DOHH2 (cell line): ENCODE data around the gene GAS2L3.

ENCODE experiments used
- EZH2phosphoT487 ChIP-seq: fragments of 200-600 bp; sonication (generic); IDR thresholded peaks from 2 replicates; pipeline ENCODE4 v1.6.1; 2017; ENCODE audit warnings: borderline replicate concordance, mild to moderate bottlenecking, antibody characterized with exemption, low read length, moderate library complexity, mixed read lengths
- TF ChIP-seq, protein P1 (sequence below): fragments of 200-600 bp; sonication (generic); IDR thresholded peaks from one replicate; pipeline ENCODE4 v1.5.1; 2014; ENCODE audit warnings: antibody characterized with exemption, mild to moderate bottlenecking, low read depth, low read length; ENCODE audit not compliant: poor library complexity, severe bottlenecking

DNA sequence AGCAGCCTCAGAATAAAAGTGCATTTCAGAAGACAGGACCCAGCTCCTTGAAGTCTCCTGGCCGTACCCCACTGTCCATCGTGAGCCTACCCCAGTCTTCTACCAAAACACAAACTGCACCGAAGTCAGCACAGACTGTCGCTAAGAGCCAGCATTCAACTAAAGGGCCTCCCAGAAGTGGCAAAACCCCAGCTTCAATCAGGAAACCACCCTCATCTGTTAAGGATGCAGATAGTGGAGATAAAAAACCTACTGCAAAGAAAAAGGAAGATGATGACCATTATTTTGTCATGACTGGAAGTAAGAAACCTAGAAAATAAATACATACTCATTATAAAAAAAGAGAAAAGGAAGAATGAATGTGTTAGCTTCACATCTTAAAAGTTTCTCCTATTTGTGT is 51.1 kb downstream of the GAS2L3 start:
- TF ChIP-seq, protein P1, sequence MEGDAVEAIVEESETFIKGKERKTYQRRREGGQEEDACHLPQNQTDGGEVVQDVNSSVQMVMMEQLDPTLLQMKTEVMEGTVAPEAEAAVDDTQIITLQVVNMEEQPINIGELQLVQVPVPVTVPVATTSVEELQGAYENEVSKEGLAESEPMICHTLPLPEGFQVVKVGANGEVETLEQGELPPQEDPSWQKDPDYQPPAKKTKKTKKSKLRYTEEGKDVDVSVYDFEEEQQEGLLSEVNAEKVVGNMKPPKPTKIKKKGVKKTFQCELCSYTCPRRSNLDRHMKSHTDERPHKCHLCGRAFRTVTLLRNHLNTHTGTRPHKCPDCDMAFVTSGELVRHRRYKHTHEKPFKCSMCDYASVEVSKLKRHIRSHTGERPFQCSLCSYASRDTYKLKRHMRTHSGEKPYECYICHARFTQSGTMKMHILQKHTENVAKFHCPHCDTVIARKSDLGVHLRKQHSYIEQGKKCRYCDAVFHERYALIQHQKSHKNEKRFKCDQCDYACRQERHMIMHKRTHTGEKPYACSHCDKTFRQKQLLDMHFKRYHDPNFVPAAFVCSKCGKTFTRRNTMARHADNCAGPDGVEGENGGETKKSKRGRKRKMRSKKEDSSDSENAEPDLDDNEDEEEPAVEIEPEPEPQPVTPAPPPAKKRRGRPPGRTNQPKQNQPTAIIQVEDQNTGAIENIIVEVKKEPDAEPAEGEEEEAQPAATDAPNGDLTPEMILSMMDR: no peak
- no peak for TF ChIP-seq EZH2phosphoT487
